ENCODE data around the gene NLN.

The NLN gene

DNA sequence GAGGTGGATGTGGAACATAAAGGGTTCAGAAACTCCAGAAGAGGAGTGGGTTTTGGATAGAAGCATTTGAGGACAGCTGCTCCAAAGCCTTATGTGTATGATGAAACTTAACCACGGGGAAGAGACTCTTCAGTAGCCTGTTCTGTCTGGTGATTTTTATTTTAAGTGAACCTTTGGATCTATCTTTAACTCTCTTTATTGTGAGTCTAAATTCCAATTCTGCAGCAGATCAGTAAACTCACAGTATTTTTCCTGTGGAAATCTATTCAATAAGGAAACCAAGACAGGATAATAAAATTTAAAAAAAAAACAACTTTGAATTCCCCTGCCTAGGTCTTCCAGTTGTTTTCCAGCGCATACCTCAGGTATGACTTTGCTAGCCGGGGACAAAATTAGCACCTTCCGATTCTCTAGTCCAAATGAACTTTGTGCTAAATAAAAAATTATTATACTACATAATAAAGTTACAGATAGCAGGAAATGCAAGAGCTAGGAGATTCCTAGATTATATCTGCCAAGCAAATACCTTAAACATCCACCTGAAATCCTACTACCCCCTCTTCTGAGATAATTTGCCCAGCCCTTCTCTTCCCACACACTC lies 101.9 kb downstream of the NLN start:
- no peak overlapping the region for H3K27ac ChIP-seq (ENCODE audit: low read depth, low read length)
- no peaks in the 10 kb centered on the region for H3K27me3 ChIP-seq (ENCODE audit: control insufficient read depth in 1 of 2, insufficient read depth in 2 of 2, low read length in 2 of 2)
- H3K4me1 ChIP-seq (ENCODE audit: insufficient read depth, low read length): no peaks in the 10 kb centered on the region
- no peak overlapping the region for H3K9ac ChIP-seq (ENCODE audit: low read length)
- no peaks in the 10 kb centered on the region for H3K9me3 ChIP-seq (ENCODE audit: low read length)
- H3K36me3 ChIP-seq (ENCODE audit: insufficient read depth, low read length): no peaks in the 10 kb centered on the region
- no peak overlapping the region for H3K4me3 ChIP-seq (ENCODE audit: low read depth in 1 of 2, low read length in 2 of 2)

DNA sequence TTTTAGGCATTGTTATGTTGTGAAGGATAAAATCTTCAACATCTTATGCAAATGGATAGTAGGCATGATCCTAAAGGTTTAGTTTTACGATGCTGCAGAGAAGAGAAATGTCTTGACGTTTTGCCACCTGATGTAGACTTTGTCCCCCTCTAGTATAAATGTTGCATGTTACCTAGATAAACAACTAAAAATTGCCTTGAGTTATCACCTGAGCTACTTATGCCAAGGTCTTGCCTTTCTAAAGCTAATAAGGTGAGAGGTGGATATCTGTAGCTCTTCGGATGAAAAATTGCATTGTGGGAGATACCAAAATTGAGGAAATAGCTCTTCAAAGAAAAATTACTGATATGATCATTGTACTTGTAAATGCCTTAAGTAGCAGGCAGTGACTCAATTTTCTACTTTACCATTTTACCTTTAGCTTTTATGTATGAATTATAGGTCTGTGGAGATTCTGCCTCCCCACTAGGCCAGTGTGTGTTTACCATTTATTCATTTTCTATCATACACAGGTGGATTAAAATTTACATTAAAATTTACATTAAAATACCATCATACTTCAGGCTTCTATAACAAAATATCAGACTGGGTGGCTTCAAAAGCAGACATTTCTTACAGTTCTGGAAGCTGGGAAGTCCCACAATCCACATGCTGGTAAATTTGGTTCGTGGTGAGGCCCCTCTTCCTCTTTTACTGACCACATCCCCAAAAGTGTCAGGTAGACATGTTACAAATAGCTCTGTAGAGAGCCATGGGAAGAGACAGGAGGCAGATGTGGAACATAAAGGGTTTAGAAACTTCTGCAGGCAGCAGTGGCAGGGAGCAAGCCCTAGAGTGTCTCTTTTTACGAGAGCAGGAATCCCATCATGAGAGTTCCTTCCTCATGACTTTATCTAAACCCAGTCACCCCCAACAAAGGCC lies 103.7 kb downstream of the NLN start:
- H3K4me1 ChIP-seq (ENCODE audit: insufficient read depth, low read length): no peaks in the 10 kb centered on the region
- no peaks in the 10 kb centered on the region for H3K27me3 ChIP-seq (ENCODE audit: control insufficient read depth in 1 of 2, insufficient read depth in 2 of 2, low read length in 2 of 2)
- no peaks in the 10 kb centered on the region for H3K36me3 ChIP-seq (ENCODE audit: insufficient read depth, low read length)
- no peaks in the 10 kb centered on the region for H3K9me3 ChIP-seq (ENCODE audit: low read length)
- H3K27ac ChIP-seq (ENCODE audit: low read depth, low read length): no peak overlapping the region
- H3K4me3 ChIP-seq (ENCODE audit: low read depth in 1 of 2, low read length in 2 of 2): no peak overlapping the region
- H3K9ac ChIP-seq (ENCODE audit: low read length): no peak overlapping the region

DNA sequence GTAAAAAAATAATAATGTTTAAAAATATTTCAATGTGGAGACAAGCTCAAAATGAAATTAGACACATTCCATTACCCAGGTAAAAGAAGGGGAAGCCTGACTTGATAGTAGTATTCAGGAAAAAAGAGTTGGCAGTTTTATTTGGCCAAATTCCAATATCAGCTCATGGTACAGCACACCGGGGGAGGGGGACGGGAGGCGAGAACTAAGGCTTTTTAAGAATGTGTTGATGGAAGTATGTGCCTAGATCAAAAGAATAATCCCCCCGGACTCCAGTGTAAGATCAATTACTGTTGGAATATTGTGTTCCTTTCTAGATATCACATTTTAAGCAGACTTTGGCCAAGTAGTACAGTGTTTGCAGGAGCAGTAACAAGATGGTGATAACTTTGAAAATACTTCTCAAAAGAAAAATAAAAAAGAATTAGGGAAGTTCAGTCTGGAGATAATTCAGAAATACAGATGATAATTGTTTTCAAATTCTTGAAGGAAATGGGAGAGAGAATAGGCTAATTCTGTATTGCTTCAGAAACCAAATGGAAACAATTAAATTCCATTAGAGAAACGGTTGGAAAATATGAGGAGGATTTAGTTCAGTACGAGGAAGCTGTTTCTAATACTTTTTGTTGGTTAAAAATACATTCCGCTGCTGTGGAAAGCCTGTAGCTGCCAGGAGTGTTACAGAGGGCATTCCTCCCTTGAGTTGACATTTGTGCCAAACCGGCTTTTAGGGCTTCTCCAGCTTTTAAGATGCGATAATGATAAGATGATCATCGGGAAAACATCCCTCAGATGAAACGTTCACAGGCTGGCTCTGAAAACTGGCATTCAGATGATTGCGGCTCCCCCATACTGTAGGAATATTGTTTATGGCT lies 106.3 kb downstream of the NLN start:
- Histone ChIP-seq H3K9me3 (ENCODE audit: low read length) (no peaks in the 10 kb centered on the region), H3K27ac (ENCODE audit: low read depth, low read length) (no peak overlapping the region), H3K4me1 (ENCODE audit: insufficient read depth, low read length) (no peaks in the 10 kb centered on the region), H3K36me3 (ENCODE audit: insufficient read depth, low read length) (no peaks in the 10 kb centered on the region), H3K4me3 (ENCODE audit: low read depth in 1 of 2, low read length in 2 of 2) (no peak overlapping the region), H3K27me3 (ENCODE audit: control insufficient read depth in 1 of 2, insufficient read depth in 2 of 2, low read length in 2 of 2) (no peaks in the 10 kb centered on the region), H3K9ac (ENCODE audit: low read length) (no peak overlapping the region)

DNA sequence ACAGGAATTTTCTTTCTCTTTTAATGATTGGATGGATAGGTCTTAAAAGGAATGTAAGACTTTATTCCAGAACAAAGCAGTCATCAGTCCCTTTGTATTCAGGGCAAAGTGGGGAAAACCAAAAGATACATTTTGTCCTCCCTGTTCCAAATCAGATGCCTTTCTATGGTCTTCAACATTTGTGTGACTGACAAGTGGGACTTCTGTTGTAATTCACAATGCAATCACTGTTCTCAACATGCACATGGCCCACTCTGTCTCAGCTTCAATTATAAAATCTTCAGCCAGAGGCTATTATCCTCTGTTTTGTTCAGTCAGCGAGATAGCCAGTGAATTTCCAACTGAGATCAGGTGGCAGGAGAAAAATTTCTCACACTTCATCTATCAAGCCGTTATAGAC lies 108.9 kb downstream of the NLN start:
- H3K4me1 ChIP-seq (ENCODE audit: insufficient read depth, low read length): no peaks in the 10 kb centered on the region
- H3K9ac ChIP-seq (ENCODE audit: low read length): no peak overlapping the region
- no peak overlapping the region for H3K4me3 ChIP-seq (ENCODE audit: low read depth in 1 of 2, low read length in 2 of 2)
- H3K36me3 ChIP-seq (ENCODE audit: insufficient read depth, low read length): no peaks in the 10 kb centered on the region
- no peak overlapping the region for H3K27ac ChIP-seq (ENCODE audit: low read depth, low read length)
- no peaks in the 10 kb centered on the region for H3K27me3 ChIP-seq (ENCODE audit: control insufficient read depth in 1 of 2, insufficient read depth in 2 of 2, low read length in 2 of 2)
- H3K9me3 ChIP-seq (ENCODE audit: low read length): no peaks in the 10 kb centered on the region

DNA sequence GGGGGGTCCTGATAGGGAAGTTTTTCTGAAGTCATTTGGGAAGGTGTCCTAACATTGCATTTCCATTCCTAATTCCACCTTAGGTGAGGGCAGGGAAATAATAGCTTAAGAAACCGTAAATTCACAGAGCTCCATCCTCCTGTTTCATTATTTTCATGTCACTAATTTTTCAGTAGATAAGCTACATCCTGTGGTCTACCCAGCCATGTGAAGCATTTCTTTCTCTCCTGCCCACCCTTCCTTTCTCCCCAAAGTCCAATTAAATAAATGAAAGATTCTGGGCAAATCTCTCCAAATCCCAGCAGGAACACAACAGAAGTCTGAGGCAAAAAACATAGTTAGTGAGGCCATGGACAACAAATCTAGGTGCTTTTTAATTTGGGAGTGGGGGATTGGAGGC lies 109.3 kb downstream of the NLN start:
- Histone ChIP-seq H3K27me3 (ENCODE audit: control insufficient read depth in 1 of 2, insufficient read depth in 2 of 2, low read length in 2 of 2) (no peaks in the 10 kb centered on the region), H3K9ac (ENCODE audit: low read length) (no peak overlapping the region), H3K4me1 (ENCODE audit: insufficient read depth, low read length) (no peaks in the 10 kb centered on the region), H3K36me3 (ENCODE audit: insufficient read depth, low read length) (no peaks in the 10 kb centered on the region), H3K27ac (ENCODE audit: low read depth, low read length) (no peak overlapping the region), H3K4me3 (ENCODE audit: low read depth in 1 of 2, low read length in 2 of 2) (no peak overlapping the region), H3K9me3 (ENCODE audit: low read length) (no peaks in the 10 kb centered on the region)

DNA sequence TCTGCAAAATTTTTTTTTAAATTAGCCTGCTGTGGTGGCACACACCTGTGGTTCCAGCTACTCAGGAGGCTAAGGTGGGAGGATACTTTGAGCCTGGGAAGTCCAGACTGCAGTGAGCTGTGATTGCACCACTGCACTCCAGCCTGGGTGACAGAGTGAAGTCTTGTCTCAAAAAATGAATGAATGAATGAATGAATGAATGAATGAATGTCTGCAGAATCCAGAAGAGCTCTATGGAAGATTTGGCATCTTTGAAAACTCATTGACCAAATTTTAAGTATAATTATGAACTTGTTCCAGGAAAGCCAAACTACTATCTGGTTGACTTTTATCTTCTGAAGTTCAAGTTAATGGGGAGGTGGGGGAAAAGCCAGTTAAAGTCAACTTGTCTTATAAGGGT lies 110.1 kb downstream of the NLN start:
- Histone ChIP-seq H3K27me3 (ENCODE audit: control insufficient read depth in 1 of 2, insufficient read depth in 2 of 2, low read length in 2 of 2) (no peaks in the 10 kb centered on the region), H3K27ac (ENCODE audit: low read depth, low read length) (no peak overlapping the region), H3K9me3 (ENCODE audit: low read length) (no peaks in the 10 kb centered on the region), H3K4me3 (ENCODE audit: low read depth in 1 of 2, low read length in 2 of 2) (no peak overlapping the region), H3K36me3 (ENCODE audit: insufficient read depth, low read length) (no peaks in the 10 kb centered on the region), H3K4me1 (ENCODE audit: insufficient read depth, low read length) (no peaks in the 10 kb centered on the region), H3K9ac (ENCODE audit: low read length) (no peak overlapping the region)

DNA sequence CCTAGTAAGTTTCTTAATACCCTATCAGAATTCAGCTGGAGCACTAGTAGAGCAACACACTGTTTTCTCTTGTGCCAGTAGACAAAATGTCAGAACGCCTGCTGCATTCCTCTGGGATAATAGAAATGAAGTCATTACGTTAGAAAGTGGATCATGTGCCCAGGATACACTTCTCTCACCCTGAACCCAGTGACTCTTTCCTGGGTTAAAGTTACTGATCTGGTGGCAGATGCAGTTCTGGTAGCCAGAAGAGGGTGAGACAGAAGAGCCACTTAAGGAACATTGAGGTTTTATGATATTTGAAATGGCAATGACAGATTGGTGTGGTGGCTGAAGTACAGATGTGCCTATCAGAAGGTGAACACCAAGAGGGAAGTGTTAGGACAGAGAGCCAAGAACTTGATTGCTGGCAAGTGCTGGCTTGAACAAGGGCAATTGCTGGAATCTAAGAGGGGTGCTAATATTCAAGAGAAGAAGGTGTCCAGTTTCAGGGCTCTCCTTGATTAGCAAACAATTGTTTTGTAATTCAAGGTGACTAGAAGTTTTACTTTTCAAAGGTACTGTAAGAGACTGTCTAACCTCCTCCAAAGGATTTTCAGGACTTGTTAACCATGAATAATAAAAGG lies 110.7 kb downstream of the NLN start:
- no peaks in the 10 kb centered on the region for H3K4me1 ChIP-seq (ENCODE audit: insufficient read depth, low read length)
- H3K9ac ChIP-seq (ENCODE audit: low read length): no peak overlapping the region
- H3K27me3 ChIP-seq (ENCODE audit: control insufficient read depth in 1 of 2, insufficient read depth in 2 of 2, low read length in 2 of 2): no peaks in the 10 kb centered on the region
- H3K9me3 ChIP-seq (ENCODE audit: low read length): no peaks in the 10 kb centered on the region
- no peak overlapping the region for H3K4me3 ChIP-seq (ENCODE audit: low read depth in 1 of 2, low read length in 2 of 2)
- no peak overlapping the region for H3K27ac ChIP-seq (ENCODE audit: low read depth, low read length)
- H3K36me3 ChIP-seq (ENCODE audit: insufficient read depth, low read length): no peaks in the 10 kb centered on the region

DNA sequence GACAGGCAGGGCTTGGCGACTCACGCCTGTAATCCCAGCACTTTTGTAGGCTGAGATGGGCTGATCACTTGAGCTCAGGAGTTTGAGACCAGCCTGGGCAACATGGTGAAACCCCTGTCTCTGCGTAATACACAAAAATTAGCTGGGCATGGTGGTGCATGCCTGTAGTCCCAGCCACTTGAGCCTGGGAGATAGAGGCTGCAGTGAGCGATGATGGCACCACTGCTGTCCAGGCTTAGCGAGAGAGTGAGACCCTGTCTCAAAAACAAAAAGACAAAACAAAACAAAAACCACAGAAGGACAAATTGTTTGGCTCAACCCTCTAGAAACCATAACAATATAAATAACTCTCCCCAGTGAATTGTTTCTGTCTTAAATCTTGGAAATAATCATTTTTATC lies 111.8 kb downstream of the NLN start:
- no peak overlapping the region for H3K4me3 ChIP-seq (ENCODE audit: low read depth in 1 of 2, low read length in 2 of 2)
- H3K9me3 ChIP-seq (ENCODE audit: low read length): no peaks in the 10 kb centered on the region
- no peaks in the 10 kb centered on the region for H3K27me3 ChIP-seq (ENCODE audit: control insufficient read depth in 1 of 2, insufficient read depth in 2 of 2, low read length in 2 of 2)
- H3K9ac ChIP-seq (ENCODE audit: low read length): no peak overlapping the region
- no peak overlapping the region for H3K27ac ChIP-seq (ENCODE audit: low read depth, low read length)
- no peaks in the 10 kb centered on the region for H3K36me3 ChIP-seq (ENCODE audit: insufficient read depth, low read length)
- no peaks in the 10 kb centered on the region for H3K4me1 ChIP-seq (ENCODE audit: insufficient read depth, low read length)

DNA sequence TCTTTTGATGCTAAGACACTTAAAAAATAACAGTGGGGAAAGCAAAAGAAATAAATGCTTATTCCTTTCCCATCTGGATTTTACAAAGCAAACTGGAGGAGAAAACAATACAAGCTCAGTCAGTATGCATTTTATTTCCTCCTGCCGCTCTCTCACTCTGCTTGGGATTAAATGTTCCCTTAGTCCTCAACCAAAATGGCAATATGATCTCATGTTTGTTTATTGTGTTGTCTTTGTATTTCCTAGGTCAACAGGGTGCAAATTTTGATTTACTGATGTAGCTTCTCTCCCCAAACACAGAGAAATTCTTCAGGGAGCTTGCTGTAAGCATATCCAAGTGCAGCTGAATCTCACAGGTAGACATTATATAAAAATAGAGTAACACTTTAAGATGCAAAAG lies 112.3 kb downstream of the NLN start:
- Histone ChIP-seq H3K36me3 (ENCODE audit: insufficient read depth, low read length) (no peaks in the 10 kb centered on the region), H3K27me3 (ENCODE audit: control insufficient read depth in 1 of 2, insufficient read depth in 2 of 2, low read length in 2 of 2) (no peaks in the 10 kb centered on the region), H3K9me3 (ENCODE audit: low read length) (no peaks in the 10 kb centered on the region), H3K27ac (ENCODE audit: low read depth, low read length) (no peak overlapping the region), H3K4me1 (ENCODE audit: insufficient read depth, low read length) (no peaks in the 10 kb centered on the region), H3K9ac (ENCODE audit: low read length) (no peak overlapping the region), H3K4me3 (ENCODE audit: low read depth in 1 of 2, low read length in 2 of 2) (no peak overlapping the region)

DNA sequence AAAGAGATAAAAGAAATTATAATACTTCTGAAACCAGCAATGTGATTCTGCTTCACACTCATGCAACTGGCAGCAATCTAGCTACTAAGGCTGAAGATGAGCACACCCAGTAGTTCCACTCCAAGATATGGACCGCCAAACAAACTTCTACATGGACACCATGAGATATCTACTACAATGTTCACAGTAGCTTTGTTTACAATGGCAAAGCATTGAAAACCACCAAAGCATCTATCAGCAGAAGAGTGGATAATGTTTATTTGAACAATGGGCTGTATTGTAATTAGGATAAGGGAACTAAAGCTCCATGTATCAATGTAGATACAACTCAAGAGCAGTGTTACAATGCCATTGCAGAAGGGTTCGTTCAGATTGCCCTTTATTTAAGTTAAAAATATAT lies 113.2 kb downstream of the NLN start:
- Histone ChIP-seq H3K4me3 (ENCODE audit: low read depth in 1 of 2, low read length in 2 of 2) (no peak overlapping the region), H3K4me1 (ENCODE audit: insufficient read depth, low read length) (no peaks in the 10 kb centered on the region), H3K9me3 (ENCODE audit: low read length) (no peaks in the 10 kb centered on the region), H3K36me3 (ENCODE audit: insufficient read depth, low read length) (no peaks in the 10 kb centered on the region), H3K27me3 (ENCODE audit: control insufficient read depth in 1 of 2, insufficient read depth in 2 of 2, low read length in 2 of 2) (no peaks in the 10 kb centered on the region), H3K27ac (ENCODE audit: low read depth, low read length) (no peak overlapping the region), H3K9ac (ENCODE audit: low read length) (no peak overlapping the region)

DNA sequence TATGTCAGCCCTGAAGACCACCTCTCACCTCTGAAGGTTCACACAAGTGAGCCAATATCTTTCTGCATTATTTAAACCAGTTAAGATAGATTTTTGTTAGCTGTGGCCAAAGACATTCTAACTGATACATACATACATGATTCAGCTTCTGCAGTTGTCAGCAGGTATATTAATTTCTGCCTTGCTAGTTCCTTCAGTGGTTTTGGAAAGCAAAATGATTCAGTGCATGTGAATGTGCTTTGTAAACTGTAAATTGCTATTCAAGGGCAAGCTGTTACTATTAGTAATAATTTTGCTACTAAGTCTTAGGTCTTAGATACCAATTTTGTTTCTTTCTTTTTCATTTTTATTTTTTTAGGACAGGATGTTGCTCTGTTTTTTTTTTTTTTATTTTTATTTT lies 115.1 kb downstream of the NLN start:
- Histone ChIP-seq H3K27ac (ENCODE audit: low read depth, low read length) (no peak overlapping the region), H3K36me3 (ENCODE audit: insufficient read depth, low read length) (no peaks in the 10 kb centered on the region), H3K9ac (ENCODE audit: low read length) (no peak overlapping the region), H3K4me1 (ENCODE audit: insufficient read depth, low read length) (no peaks in the 10 kb centered on the region), H3K9me3 (ENCODE audit: low read length) (no peaks in the 10 kb centered on the region), H3K4me3 (ENCODE audit: low read depth in 1 of 2, low read length in 2 of 2) (no peak overlapping the region), H3K27me3 (ENCODE audit: control insufficient read depth in 1 of 2, insufficient read depth in 2 of 2, low read length in 2 of 2) (no peaks in the 10 kb centered on the region)
